NCI-H2227 (cell line): ENCODE measurements around the gene FPR2.

Experiments used
- DNase-seq: peaks from one replicate; lab custom pipeline; 2025; ENCODE audit not compliant: unreplicated experiment; lab: John Stamatoyannopoulos, UW

Gene FPR2

DNA sequence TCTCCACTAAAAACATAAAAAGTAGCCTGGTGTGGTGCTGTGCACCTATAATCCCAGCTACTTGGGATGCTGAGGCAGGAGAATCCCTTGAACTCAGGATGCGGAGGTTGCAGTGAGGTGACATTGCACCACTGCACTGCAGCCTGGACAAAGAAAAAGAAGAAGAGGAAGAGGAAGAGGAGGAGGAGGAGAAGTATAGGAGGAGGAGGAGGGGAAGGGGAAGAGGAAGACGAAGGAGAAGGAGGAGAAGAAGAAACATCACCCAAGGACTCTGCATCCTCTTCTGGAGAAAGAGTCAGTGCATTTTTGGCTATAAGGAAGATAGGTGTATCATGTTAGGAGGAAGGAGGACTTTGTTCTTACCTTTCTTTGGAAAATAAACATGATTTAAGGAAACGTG, 21.0 kb downstream of the FPR2 start:
- no peak for DNase-seq

DNA sequence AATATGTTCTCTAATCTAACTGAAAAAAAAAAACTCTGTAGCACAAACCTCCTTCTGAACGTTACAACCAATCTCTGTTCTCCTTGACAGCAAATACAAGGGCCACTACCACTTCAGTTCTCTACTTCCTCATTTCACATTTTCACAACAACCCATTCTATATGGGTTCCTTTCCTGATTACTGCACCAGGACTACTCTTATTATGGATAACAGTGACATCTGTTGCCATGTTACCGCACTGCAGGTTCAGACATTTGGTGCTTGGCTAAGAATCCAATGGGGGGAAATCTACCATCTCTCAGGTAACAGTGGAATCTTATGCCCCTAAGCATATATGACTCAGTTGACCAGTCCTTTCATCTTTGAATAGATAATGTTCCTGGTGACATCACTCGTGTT, 22.4 kb downstream of the FPR2 start:
- DNase-seq = peak; percentile 21

DNA sequence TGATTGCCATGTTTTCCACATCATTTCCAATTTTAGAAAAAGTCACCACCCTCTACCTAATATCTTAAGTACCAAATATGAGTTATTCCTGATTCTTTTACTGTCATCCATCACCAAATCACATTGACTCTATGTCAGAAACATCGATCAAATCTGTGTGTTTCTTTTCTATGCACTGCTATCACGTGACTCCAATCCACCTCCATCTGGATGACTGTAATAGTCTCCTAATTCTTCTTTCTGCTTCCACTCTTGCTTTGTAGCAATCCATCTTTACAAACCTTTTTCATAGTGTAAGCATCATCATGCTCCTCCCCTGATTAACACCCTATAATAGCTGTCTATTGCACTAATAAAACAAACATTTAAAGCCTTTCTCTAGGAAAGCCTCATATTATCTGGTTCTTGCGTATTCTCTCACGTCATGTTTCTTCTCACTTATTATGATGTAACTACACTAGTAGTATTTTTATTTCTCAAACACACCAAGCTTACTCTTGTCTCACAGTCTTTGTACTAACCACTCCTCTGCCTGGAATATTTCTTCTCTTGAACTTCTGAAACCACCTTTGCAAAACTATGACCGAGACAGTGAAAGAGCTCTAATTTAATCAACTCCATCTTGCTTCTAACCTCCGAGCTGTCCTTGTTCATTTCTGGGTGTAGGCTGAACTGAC, 23.3 kb downstream of the FPR2 start:
- DNase-seq = no peak

DNA sequence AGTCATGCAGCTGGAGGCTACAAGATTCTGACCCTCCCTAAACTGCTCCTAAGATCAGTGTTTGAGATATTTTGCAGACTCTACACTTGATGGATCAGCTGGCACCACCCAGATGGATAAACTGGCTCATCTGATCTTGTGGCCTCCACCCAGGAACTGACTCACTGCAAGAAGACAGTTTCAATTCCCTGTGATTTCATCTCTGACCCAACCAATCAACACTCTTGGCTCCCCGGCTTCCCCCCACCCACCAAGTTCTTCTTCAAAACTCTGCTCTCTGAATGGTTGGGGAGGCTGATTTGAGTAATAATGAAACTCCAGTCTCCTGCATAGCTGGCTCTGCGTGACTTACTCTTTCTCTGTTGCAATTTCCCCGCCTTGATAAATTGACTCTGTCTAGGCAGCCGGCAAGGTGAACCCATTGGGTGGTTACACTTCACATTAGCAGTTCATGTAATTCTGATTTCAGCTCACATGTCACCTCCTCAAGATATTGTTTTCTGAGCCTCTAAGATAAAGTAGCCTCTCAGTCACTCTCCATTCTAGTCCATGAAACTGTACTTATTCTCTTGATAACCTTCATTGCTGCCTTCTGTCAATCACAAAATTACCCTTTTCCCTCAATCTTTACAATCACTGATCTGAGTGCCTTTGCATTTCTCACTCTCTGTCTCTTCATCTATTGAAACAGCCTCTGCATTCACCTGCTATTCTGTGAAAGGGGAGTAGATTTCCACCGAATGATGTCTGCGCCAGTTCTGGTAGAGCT, 24.1 kb downstream of the FPR2 start:
- no peak for DNase-seq

DNA sequence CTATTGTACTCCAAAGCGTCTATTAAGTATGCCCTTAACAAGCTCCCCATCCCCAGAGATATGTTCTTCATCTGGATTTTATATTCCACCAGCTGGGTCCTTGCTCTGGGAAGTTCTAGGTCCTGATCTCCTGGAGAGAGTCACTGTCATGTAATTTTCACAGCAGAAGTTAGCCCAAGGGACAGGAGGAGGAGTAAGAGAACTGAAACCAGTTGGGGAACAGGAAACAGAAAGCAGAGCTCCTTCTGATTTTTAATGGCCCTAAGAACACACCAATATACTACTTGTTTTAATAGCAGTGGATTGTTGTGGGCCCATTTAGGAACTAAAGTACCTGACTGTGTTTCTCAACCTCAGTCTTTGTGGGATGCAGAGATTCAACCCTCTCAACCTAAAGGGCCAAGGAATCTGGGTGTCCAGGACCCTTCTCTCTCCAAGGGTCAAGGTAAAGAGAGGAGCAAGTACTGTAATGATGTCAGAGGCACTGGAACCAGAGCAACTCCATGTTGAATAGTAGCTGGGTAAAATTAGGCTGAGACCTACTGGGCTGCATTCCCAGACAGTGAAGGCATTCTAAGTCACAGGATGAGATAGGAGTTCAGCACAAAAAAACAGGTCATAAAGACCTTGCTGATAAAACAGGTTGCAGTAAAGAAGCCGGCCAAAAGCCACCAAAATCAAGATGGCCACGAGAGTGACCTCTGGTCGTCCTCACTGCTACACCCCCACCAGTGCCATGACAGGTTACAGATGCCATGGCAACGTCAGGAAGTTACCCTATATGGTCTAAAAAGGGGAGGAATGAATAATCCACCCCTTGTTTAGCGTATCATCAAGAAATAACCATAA, 25.9 kb downstream of the FPR2 start:
- no peak for DNase-seq

DNA sequence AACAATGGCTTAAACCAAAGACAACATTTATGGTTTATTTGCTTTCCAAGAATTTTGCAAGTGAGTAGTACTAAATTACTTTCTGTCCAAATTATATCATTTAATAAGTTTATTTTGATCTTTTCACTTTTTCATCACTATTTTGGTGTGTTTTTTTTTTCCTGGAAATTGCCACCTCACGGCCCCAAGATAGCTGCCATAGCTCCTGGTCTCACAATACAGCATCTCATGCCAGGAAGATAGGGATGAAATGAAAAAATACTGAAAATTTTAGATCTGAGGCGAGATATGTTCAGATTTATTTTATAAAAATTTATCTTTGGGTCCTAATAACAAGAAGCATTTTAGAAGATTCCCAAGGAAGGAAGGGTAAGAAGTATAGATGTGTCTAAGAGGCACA, 27.0 kb downstream of the FPR2 start:
- no peak for DNase-seq

DNA sequence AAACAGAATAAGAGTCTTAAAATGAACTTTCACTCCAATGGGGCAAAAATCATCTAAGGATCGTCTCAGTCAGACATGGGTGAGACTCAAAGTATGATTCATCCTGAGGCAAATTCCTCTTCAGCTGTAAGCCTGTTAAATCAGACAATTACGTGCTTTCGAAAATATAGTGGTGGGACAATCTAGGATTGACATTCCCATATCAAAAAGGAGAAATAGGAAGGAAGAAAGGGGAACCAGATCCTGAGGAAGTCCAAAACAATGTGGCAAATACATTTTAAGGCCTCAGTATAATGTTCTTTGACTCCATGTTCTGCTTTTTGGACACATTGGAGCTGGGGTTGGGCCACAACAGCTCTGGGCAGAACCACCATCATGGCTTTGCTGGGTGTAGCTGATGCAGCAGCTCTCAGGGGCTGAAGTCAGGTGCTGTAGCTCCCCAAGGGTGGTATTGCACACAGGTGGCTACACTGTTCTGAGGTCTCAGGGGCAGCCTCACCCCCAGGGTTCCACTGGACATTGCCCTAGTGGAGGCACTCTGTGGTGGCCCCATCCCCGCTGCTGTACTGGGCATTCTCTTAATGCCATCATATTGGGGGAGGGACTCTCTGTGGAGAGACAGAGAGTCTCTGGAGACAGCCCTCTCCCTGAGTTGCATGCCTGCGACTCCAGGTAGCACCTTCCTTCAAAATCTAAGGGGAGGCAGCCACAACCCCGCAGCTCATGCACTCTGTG, 28.2 kb downstream of the FPR2 start:
- no peak for DNase-seq

DNA sequence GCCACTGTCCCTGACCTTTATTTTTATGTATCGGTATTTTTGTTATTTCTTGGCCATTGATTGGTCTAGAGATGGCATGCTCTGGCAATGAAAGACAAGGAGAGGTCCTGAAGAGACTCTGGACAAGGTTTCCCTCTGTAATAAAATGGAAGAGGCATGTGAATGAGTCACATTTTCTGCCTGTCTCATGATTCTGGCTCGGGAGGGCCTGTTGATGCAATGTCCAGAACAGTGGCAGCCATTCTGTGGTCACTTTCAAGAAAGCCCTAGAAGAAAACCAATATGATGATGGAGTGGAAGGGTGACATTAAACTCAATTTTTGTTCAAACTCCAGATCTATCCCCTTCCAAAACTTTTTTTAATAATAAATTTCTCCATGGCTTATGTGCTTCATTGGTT, 32.0 kb downstream of the FPR2 start:
- no peak for DNase-seq

DNA sequence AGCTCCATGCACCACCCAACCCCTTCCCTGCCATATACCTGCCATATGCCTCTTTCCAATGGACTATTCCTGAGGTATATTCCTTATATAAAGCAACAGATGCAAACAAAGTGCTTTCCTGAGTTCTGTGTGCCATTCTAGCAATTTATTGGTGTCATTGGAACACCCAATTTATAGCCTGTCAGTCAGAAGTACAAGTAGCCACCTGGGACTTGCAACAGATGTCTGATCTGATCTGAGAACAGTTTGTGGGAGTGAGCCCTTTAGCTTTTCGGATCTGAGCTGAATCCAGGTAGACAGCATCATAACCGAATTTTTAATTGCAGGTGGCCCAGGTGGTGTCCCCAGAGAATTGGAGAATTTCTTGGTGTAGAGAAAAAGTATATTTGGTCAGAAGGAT, 33.0 kb downstream of the FPR2 start:
- DNase-seq = no peak

DNA sequence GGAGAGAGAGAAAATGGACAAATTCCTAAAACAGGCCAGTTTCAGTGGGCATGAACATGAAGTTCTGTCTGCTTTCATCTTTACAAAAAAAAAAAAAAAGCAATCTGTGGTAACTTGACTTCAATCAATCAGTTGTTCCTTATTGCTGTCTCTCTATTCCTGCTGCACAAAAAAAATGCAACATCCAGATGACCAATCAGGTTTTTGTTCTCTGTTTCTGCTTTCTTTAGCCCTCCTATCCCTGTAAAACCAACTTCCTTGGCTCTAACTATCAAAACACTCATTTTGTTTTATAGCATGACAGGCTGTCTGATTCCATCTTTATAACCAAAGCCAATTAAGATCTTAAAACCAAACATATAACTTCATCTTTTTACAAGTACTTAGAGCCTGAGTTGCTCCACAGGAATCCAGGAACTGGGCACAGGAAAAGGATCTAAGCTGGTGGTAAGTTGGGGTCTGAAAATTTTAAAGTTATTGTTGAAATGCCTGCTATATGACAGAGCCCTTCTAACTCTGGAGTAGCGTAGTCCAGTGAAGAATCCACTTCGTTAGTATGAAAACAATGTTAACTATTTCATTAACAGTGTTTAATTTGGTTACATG, 34.0 kb downstream of the FPR2 start, which contains the start of gene FPR3:
TSS of gene FPR3 (plus strand) at position 273 of the 606 bp plus-strand sequence. CDS start 28,592 bp downstream, outside the sequence.
- DNase-seq = no peak

DNA sequence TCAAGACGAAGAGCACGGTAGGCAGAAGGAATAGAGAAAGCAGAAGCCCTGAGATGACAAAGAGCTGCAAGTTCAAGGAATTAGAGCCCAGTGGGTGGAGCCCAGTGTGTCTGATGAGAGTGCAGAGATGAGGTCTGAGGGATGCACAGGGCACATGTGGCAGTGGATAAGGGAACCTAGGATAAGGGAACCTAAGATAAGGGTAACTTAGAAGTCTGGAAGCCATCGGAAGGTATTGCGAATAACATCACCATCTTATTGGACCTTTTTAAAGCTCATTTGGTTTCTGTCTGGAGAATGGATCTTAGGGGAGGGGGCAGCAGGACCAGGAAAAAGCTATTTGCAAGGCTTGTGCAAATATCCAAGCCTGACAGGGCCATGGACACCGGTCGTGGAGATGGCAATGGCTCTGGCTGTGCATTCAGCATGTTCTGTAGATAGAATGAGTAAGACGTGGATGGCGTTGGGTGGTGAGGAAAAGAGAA, 35.3 kb downstream of the FPR2 start:
- no peak for DNase-seq

DNA sequence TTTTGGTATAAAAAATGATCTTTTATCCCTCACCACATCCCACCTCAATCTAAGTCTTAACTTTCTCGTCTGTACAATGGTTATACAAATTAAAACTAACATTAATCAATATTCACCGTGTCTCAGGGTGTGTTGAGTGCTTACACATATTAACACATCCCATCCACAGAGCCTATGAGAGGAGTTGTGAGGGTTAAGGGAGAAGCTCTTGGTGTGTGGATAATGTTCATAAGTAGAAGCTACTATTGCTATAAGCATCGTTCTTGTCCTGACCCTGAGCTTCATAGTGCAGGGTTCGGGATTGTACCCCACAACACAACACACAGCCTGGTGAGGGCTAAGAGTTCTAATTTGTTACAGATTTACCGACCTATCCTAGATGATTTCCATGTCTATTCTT, 36.5 kb downstream of the FPR2 start:
- DNase-seq = no peak

DNA sequence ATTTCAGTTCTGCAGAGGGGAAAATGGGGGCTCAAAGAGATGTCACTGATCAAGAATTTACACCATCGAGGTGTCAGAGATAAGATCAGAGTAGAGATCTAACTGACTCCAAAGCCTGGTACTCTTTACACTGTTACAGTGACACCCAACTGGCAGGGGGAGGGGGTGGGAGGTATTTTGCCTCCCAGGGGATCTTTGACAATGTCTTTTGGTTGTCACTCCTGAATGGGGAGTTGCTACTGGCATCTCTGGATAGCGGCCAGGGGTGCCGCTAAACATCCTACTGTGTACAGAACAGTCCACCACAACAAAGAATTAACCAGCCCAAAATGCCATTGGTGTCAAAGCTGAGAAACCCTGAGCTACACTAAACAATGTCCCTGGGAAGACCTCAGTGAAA, 37.1 kb downstream of the FPR2 start:
- no peak for DNase-seq

DNA sequence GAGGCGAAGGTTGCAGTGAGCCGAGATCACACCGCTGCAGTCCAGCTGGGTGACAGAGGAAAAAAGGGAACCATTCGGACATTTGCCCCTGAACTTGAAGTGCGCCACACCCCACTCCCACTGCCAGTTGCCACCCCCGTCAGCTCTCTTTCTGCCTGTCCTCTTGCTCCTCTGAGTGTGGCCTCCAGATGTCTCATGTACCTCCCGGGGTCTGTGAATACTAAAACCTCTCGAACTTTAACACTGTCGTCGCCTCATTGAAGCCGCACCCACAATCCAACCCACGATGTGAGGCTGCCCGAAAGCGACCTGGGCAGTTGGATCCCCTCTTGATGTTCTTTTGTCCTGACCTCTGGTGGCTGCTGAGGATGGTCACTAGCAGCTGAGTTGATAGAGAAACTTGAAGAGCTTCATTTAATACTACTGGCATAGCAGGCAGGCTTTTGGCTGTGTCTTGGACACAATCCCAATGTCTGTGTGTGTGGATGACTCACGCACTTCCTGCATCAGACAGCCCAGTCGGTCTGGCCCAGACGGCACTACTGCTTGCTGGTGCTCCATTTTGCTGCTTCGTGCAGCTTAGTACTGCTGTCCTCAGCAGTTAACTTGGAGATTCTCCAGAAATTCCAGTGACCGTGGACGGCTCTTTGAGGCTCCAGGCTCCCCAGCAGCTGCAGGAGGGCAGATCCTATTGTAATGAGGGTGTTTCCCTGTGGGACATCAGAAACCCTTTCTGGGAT, 38.2 kb downstream of the FPR2 start:
- DNase-seq = no peak

DNA sequence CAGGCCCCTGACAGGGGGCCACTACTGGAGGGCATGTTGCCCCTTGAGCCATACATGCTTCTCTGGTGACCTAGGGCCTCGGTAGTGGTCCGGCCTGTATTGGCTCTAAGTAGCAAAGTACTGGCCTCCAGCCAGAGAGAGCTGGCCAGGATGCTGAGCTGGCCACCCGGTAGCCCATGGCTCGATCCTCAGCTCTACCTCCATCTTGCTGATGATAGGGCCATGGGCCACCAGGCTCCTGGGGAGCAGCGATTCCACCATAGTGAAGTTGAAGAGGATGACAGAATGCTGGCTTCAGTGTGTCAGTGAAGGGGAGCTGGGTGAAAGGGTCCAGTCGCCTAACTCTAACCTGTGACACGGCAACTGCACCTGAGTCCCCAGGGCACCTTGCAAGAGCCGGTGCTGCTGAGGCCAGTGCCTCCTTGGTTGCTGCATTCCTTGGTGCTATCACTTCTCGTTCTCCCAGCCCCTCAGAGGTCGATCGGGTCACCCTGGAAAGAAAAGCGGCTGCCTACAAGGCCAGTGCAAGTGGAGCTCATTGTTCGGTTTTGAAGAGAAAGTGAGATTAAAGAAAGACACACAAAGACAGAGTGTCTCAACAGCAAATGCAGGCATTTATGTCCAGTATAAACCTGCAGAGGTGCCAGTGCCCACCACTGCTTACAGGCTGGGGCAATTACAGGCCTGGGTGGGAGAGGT, 38.9 kb downstream of the FPR2 start:
- no peak for DNase-seq

DNA sequence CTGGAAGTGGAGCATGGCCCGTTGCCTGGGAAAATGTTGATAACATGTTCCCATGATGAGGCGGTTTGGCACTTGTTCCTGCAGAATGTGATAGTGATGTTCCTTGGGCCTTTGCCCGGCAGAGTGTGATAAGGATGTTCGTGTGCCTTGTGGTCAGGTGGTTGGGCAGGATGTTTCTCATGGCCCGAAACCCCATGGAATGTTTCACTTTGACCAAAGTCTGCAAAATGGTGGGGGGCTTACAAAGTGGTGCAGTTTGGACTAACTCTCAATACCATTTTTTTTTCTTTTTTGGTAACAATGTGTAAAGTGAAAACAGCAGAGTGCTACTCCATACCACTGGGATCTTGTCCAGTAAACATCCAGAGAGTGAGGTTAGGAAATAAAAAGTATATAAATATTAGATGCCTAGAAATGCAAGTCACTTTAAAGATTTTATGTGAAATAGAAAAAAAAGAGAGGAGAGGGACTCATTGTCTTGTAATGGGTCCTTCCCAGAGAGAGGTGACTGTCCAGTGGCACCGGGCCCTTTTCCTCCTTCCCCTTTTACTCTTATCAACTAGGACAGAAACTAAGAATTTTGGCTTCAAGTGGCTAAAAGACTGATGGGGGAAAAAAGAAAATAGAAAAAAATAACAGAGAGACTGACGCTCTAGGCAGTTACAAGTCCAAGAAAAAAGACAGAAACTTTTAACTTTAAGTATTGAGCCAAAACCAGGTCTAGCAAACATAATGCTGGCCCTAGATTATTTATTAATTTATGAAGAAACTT, 39.7 kb downstream of the FPR2 start:
- DNase-seq = no peak

DNA sequence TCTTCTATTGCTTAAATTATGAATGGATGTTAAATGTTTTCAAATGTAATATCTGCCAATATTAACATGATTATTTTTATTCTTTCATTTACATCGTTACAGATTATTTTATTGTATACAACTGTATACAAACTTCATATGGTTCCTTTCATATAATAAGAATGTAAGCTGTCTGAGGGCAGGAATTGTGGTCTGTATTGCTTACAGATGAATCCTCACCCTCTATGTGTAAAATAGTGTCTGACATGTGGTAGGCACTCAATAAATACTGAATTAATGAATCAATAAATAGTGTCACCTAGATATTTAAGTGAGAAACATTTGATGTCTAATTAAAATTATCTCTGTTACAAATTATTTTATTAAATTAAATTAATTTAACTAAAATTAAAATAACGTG, 41.8 kb downstream of the FPR2 start:
- no peak for DNase-seq

DNA sequence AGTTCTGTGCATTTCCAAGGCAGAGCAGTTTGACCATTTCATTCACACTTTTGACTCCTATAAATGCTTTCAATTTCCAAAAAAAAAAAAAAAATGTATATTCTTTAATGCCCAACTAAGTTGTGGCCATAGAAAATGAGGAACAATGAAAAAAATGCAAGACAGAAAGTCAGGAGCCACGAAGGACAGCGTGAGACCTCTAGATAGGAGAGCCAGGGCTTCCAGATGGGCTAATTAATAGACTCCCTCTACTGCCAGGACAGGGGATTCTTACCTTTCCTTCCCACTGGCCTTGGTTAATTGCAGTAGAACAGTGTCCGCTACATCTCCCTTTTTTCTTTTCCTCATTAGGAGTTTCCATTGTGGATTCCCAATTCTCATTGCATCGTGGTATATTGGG, 42.5 kb downstream of the FPR2 start:
- no peak for DNase-seq
